HCT116 (cell line): ENCODE measurements around the gene ANXA2R. TPM values are rescaled to one million over a fixed set of nuclear protein-coding genes. Genes with fewer than 3 reads are reported as not detected.

Experiments
- ATAC-seq: fragments of 200-7000 bp; cut with Tn5 transposase; 2 replicates; pipeline ENCODE4 v1.9.1; 2020; ENCODE audit warnings: mild to moderate bottlenecking, moderate library complexity
- BruUV-seq: library from RNA; stranded (reverse); fragments of 400-500 nt; replicated peaks from 2 replicates; lab custom pipeline; 2021; lab: Mats Ljungman, UMichigan
- CTCF ChIA-PET: fragments of 300-600 bp; sonication (Branson Sonifier 250); formaldehyde crosslinking; loops from one replicate; lab custom pipeline; 2021; ENCODE audit warnings: antibody characterized with exemption; lab: Charles Lee
- POLR2A ChIA-PET: fragments of 300-600, 350-600 bp; sonication (Branson Sonifier 250); formaldehyde crosslinking; loops from one replicate; lab custom pipeline; 2021; ENCODE audit warnings: antibody characterized with exemption; lab: Charles Lee
- RAD21 ChIA-PET, 2 experiments: fragments of 300-600 bp; sonication (Branson Sonifier 250); formaldehyde crosslinking; loops; one replicate each; lab custom pipeline; 2023; ENCODE audit warnings: low total read pairs in 2 of 2; ENCODE audit not compliant: uncharacterized antibody in 2 of 2, unreplicated experiment in 2 of 2, low non-redundant PET in 1 of 2; lab: Charles Lee
- DNase-seq: peaks from one replicate; pipeline ENCODE4 v3.0.0-alpha.2; 2010; ENCODE audit warnings: low read depth, low spot score
- H2AFZ ChIP-seq: fragments of 200-600 bp; shearing (Covaris generic), sonication (generic); 2 replicates; pipeline ENCODE4 v1.6.1; 2017; ENCODE audit warnings: low read depth, mixed run types, mixed read lengths, antibody characterized with exemption, low read length; ENCODE audit not compliant: poor library complexity, severe bottlenecking
- H3K27ac ChIP-seq: 2 replicates; pipeline ENCODE4 v1.5.1; 2012; ENCODE audit warnings: low read depth, low read length
- H3K27me3 ChIP-seq: fragments of 200-600 bp; sonication (generic); 2 replicates; pipeline ENCODE4 v1.6.1; 2016; ENCODE audit warnings: mixed run types, low read length, mixed read lengths; ENCODE audit not compliant: insufficient read depth
- H3K36me3 ChIP-seq, 2 experiments: fragments of 200-500 bp in 1 of 2; fragments of 200-600 bp in 1 of 2; sonication (Bioruptor generic) in 1 of 2; sonication (generic) in 1 of 2; 2 replicates each; pipeline versions ENCODE4 v1.5.1 to v1.6.1; 2014 to 2016; ENCODE audit warnings: low read length in 2 of 2, inconsistent platforms in 1 of 2, mixed read lengths in 1 of 2, mixed run types in 1 of 2; ENCODE audit not compliant: insufficient read depth in 2 of 2, control insufficient read depth in 1 of 2
- H3K4me1 ChIP-seq, 2 experiments: fragments of 200-600 bp in 1 of 2; sonication (generic) in 1 of 2; 2 replicates each; pipeline versions ENCODE4 v1.5.1 to v1.6.1; 2012 to 2017; ENCODE audit warnings: low read length in 2 of 2, inconsistent platforms in 1 of 2, mild to moderate bottlenecking in 1 of 2, mixed read lengths in 1 of 2, mixed run types in 1 of 2, moderate library complexity in 1 of 2; ENCODE audit not compliant: insufficient read depth in 2 of 2, control insufficient read depth in 1 of 2
- H3K4me2 ChIP-seq: fragments of 200-600 bp; sonication (generic); 2 replicates; pipeline ENCODE4 v1.6.1; 2017; ENCODE audit warnings: mixed run types, low read length, mixed read lengths
- H3K4me3 ChIP-seq, 2 experiments: fragments of 200-600 bp in 1 of 2; sonication (generic) in 1 of 2; replicated peaks in 1 of 2; 2 replicates each; pipeline ENCODE4 v1.5.1; 2011 to 2016; ENCODE audit warnings: low read length in 2 of 2, control low read depth in 1 of 2, low read depth in 1 of 2, mild to moderate bottlenecking in 1 of 2, mixed read lengths in 1 of 2, mixed run types in 1 of 2
- H3K79me2 ChIP-seq: fragments of 200-600 bp; sonication (generic); 2 replicates; pipeline ENCODE4 v1.6.1; 2017; ENCODE audit warnings: mild to moderate bottlenecking, mixed run types, low read length, moderate library complexity, mixed read lengths; ENCODE audit not compliant: insufficient read depth
- H3K9ac ChIP-seq: fragments of 200-600 bp; sonication (generic); 2 replicates; pipeline ENCODE4 v1.6.1; 2016; ENCODE audit warnings: low read length, mixed read lengths
- H3K9me2 ChIP-seq: fragments of 200-600 bp; sonication (generic), shearing (Covaris generic); 2 replicates; pipeline ENCODE4 v1.6.1; 2017; ENCODE audit warnings: mixed run types, mild to moderate bottlenecking, moderate library complexity; ENCODE audit not compliant: insufficient read depth
- H3K9me3 ChIP-seq, 2 experiments: fragments of 200-500 bp in 1 of 2; fragments of 200-600 bp in 1 of 2; sonication (Bioruptor generic) in 1 of 2; sonication (generic) in 1 of 2; 2 replicates each; pipeline ENCODE4 v1.6.1; 2014 to 2017; ENCODE audit warnings: low read length in 2 of 2, mixed read lengths in 2 of 2, inconsistent platforms in 1 of 2, low read depth in 1 of 2, mild to moderate bottlenecking in 1 of 2, mixed run types in 1 of 2, moderate library complexity in 1 of 2; ENCODE audit not compliant: control insufficient read depth in 1 of 2, insufficient read depth in 1 of 2
- H4K20me1 ChIP-seq: fragments of 200-600 bp; sonication (generic), shearing (Covaris generic); 2 replicates; pipeline ENCODE4 v1.6.1; 2017; ENCODE audit warnings: mixed run types, mild to moderate bottlenecking, moderate library complexity; ENCODE audit not compliant: insufficient read depth
- ATF3 ChIP-seq: IDR thresholded peaks from 2 replicates; pipeline ENCODE4 v1.6.1; 2012
- CEBPB ChIP-seq: IDR thresholded peaks from 2 replicates; pipeline ENCODE4 v1.6.1; 2012; ENCODE audit warnings: low read depth
- EZH2 ChIP-seq: fragments of 200-600 bp; sonication (generic); IDR thresholded peaks from 2 replicates; pipeline ENCODE4 v1.6.1; 2017; ENCODE audit warnings: antibody characterized with exemption, mixed run types
- FOSL1 ChIP-seq: IDR thresholded peaks from 2 replicates; pipeline ENCODE4 v1.6.1; 2012; ENCODE audit warnings: low read depth
- POLR2AphosphoS5 ChIP-seq: IDR thresholded peaks from 2 replicates; pipeline ENCODE4 v1.6.1; 2011; ENCODE audit warnings: mild to moderate bottlenecking, low read depth, low read length, moderate library complexity
- REST ChIP-seq: IDR thresholded peaks from 2 replicates; pipeline ENCODE4 v1.6.1; 2012; ENCODE audit warnings: low read depth
- SIN3A ChIP-seq: IDR thresholded peaks from 2 replicates; pipeline ENCODE4 v1.6.1; 2012; ENCODE audit warnings: low read depth
- ZNF274 ChIP-seq: fragments of 200-500 bp; sonication (Bioruptor generic); IDR thresholded peaks from 2 replicates; pipeline ENCODE4 v1.6.1; 2014; ENCODE audit warnings: mild to moderate bottlenecking, low read depth, low read length, inconsistent platforms
- intact Hi-C: fragments of 100-400 bp; cut with micrococcal nuclease; formaldehyde crosslinking; loops from 2 replicates; pipeline ENCODE4 v1.10.0; 2022
- total RNA-seq: library from RNA; stranded (reverse); gene quantifications from one replicate; pipeline ENCODE4 v1.2.1, GENCODE V29; 2021; ENCODE audit not compliant: unreplicated experiment

The ANXA2R gene
- total RNA-seq, 1 experiment from 2014 or later: 0.37 TPM

GRCh38 chr5:42994246-42994554, 45.9 kb downstream of the ANXA2R start:
- H4K20me1 ChIP-seq: no peaks in the 10 kb centered on the region
- ChIA-PET POLR2A (interaction anchor here (1.6 kb wide), 1 partner anchor 26 kb away, joined by 9 read pairs; no protein-coding TSS in a partner anchor), CTCF (interaction anchor here (1.0 to 1.7 kb wide), 5 partner anchors 25 to 85 kb away, joined by 3 to 13 read pairs (median 6); partner anchors contain the start of gene ANXA2R), RAD21 (no interaction called here)
- no peak overlapping the region for H3K9ac ChIP-seq
- H3K79me2 ChIP-seq: no peaks in the 10 kb centered on the region
- H3K4me1 ChIP-seq: peaks cover 9 to 35% of the 10 kb centered on the region in 2 experiments; a peak in 3 of 4 replicates
- TF ChIP-seq POLR2AphosphoS5 (no peak), EZH2 (no peak), FOSL1 (no peak), ZNF274 (no peak), REST (no peak), SIN3A (no peak), CEBPB (no peak), ATF3 (no peak)
- no peaks in the 10 kb centered on the region for H3K36me3 ChIP-seq
- peak overlapping the region; percentile 96 for H3K4me2 ChIP-seq
- no peaks in the 10 kb centered on the region for H3K9me3 ChIP-seq
- ATAC-seq (no peak), DNase-seq (no peak)
- no TSS peak for BruUV-seq
- peak overlapping the region; percentile 99 for H2AFZ ChIP-seq
- H3K27me3 ChIP-seq: no peaks in the 10 kb centered on the region
- H3K9me2 ChIP-seq: no peaks in the 10 kb centered on the region
- peak overlapping the region; percentile 54 to 77 for H3K4me3 ChIP-seq
- intact Hi-C loops: loop anchor here (1.0 to 5.0 kb wide), 4 partner anchors 15 to 128 kb away; partner anchors contain the start of gene ZNF131
- peak overlapping the region; percentile 28; the same call in 1 of the 2 replicates for H3K27ac ChIP-seq
